ENCODE data around the gene ADGRD1. TPM values are rescaled to one million over a fixed set of nuclear protein-coding genes. Genes with fewer than 3 reads are reported as not detected.

The ADGRD1 gene
- polyA plus RNA-seq, 1 of the 3 experiments (the other 2 are of a cell fraction) = not detected

- TF ChIP-seq, protein P1, sequence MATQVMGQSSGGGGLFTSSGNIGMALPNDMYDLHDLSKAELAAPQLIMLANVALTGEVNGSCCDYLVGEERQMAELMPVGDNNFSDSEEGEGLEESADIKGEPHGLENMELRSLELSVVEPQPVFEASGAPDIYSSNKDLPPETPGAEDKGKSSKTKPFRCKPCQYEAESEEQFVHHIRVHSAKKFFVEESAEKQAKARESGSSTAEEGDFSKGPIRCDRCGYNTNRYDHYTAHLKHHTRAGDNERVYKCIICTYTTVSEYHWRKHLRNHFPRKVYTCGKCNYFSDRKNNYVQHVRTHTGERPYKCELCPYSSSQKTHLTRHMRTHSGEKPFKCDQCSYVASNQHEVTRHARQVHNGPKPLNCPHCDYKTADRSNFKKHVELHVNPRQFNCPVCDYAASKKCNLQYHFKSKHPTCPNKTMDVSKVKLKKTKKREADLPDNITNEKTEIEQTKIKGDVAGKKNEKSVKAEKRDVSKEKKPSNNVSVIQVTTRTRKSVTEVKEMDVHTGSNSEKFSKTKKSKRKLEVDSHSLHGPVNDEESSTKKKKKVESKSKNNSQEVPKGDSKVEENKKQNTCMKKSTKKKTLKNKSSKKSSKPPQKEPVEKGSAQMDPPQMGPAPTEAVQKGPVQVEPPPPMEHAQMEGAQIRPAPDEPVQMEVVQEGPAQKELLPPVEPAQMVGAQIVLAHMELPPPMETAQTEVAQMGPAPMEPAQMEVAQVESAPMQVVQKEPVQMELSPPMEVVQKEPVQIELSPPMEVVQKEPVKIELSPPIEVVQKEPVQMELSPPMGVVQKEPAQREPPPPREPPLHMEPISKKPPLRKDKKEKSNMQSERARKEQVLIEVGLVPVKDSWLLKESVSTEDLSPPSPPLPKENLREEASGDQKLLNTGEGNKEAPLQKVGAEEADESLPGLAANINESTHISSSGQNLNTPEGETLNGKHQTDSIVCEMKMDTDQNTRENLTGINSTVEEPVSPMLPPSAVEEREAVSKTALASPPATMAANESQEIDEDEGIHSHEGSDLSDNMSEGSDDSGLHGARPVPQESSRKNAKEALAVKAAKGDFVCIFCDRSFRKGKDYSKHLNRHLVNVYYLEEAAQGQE (IDR thresholded peaks at IDR 0.05; ENCODE audit: low read depth, low read length) = no peak
- no peak for TF ChIP-seq NFIC (IDR thresholded peaks at IDR 0.05; ENCODE audit: borderline replicate concordance)
- TF ChIP-seq MXI1 (IDR thresholded peaks at IDR 0.05; ENCODE audit: low read depth, low read length) = no peak
- no peak for TF ChIP-seq GATA2 (CRISPR knock-in tag; IDR thresholded peaks at IDR 0.05)
- TF ChIP-seq CTCF (IDR thresholded peaks at IDR 0.05) = no peak
- no peak for TF ChIP-seq RFX5 (IDR thresholded peaks at IDR 0.05; ENCODE audit: low read length)
- TF ChIP-seq NRF1 (IDR thresholded peaks at IDR 0.05; ENCODE audit: low read depth, low read length) = no peak
- TF ChIP-seq, protein P2, sequence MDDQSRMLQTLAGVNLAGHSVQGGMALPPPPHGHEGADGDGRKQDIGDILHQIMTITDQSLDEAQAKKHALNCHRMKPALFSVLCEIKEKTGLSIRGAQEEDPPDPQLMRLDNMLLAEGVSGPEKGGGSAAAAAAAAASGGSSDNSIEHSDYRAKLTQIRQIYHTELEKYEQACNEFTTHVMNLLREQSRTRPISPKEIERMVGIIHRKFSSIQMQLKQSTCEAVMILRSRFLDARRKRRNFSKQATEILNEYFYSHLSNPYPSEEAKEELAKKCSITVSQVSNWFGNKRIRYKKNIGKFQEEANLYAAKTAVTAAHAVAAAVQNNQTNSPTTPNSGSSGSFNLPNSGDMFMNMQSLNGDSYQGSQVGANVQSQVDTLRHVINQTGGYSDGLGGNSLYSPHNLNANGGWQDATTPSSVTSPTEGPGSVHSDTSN (IDR thresholded peaks at IDR 0.05) = no peak
- TF ChIP-seq JUND (IDR thresholded peaks at IDR 0.05) = no peak
- no peak for TF ChIP-seq SMC3 (IDR thresholded peaks at IDR 0.05; ENCODE audit: low read depth, low read length)
- TF ChIP-seq EZH2phosphoT487 (IDR thresholded peaks at IDR 0.05; ENCODE audit: borderline replicate concordance, low read depth) = no peak
- TF ChIP-seq MEF2A (IDR thresholded peaks at IDR 0.05; ENCODE audit: borderline replicate concordance, low read depth) = no peak
- TF ChIP-seq FOSL2 (IDR thresholded peaks at IDR 0.05; ENCODE audit: borderline replicate concordance, low read depth) = no peak
- no peak for TF ChIP-seq USF1 (IDR thresholded peaks at IDR 0.05; ENCODE audit: borderline replicate concordance, low read depth)
- no peak for TF ChIP-seq FOXM1 (IDR thresholded peaks at IDR 0.05; ENCODE audit: low read depth)
- no peak for TF ChIP-seq RXRA (IDR thresholded peaks at IDR 0.05; ENCODE audit: borderline replicate concordance, low read depth)
- no peak for TF ChIP-seq CHD2 (IDR thresholded peaks at IDR 0.05; ENCODE audit: low read length, partially characterized antibody)
- TF ChIP-seq, protein P3, sequence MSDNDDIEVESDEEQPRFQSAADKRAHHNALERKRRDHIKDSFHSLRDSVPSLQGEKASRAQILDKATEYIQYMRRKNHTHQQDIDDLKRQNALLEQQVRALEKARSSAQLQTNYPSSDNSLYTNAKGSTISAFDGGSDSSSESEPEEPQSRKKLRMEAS (IDR thresholded peaks at IDR 0.05; ENCODE audit: low read depth) = no peak
- no peaks in the 10 kb centered on the region for H3K36me3 ChIP-seq (replicated peaks in 1 of 2; ENCODE audit: control insufficient read depth in 1 of 2, insufficient read depth in 2 of 2, low read length in 1 of 2)
- no peaks in the 10 kb centered on the region for H3K9me3 ChIP-seq
Measured at GRCh38 chr12:131038961-131039950, 85.5 kb downstream of the ADGRD1 start.

More at GRCh38 chr12:131038961-131039950, 85.5 kb downstream of the ADGRD1 start:
- Histone ChIP-seq H3K9me2 (no peaks in the 10 kb centered on the region), H3K9ac (no peak overlapping the region), H3K4me2 (no peak overlapping the region), H3F3A (replicated peaks; ENCODE audit: insufficient read depth) (no peaks in the 10 kb centered on the region), H3K79me2 (ENCODE audit: insufficient read depth) (no peaks in the 10 kb centered on the region), H3K27me3 (ENCODE audit: insufficient read depth) (no peaks in the 10 kb centered on the region), H2AFZ (ENCODE audit: low read depth) (no peak overlapping the region), H3K4me3 (ENCODE audit: low read depth in 2 of 2, low read length in 1 of 2) (no peak overlapping the region), H4K20me1 (ENCODE audit: insufficient read depth) (no peaks in the 10 kb centered on the region), H3K4me1 (ENCODE audit: control insufficient read depth in 1 of 2, insufficient read depth in 2 of 2, low read depth in 1 of 2, low read length in 1 of 2) (peaks cover 0 to 39% of the 10 kb centered on the region in 2 experiments; a peak in 1 of 4 replicates), H3K27ac (ENCODE audit: low read depth in 2 of 2, low read length in 1 of 2) (no peak overlapping the region)
- WGBS (ENCODE audit: low lambda C conversion rate) = 65% methylated on average over 19 of the region's 35 CpGs
- POLR2A ChIA-PET = no interaction called here
- CTCF ChIA-PET = interaction anchor here (0.8 to 1.0 kb wide), 2 partner anchors 66 to 93 kb away, joined by 3 to 5 read pairs; no protein-coding TSS in a partner anchor
- DNase-seq = no peak

Measured in SK-N-SH (cell line).